K562 (cell line): ENCODE results near the gene VEGFB. TPM values are rescaled to one million over a fixed set of nuclear protein-coding genes. Genes with fewer than 3 reads are reported as not detected.

Experiments used
- ATAC-seq: fragments of 200-7000 bp; cut with Tn5 transposase; 3 replicates; pipeline ENCODE4 v1.9.1; 2020; ENCODE audit warnings: moderate library complexity
- BruUV-seq: library from RNA; stranded (reverse); fragments of 400-500 nt; replicated peaks from 2 replicates; lab custom pipeline; 2021; lab: Mats Ljungman, UMichigan
- CTCF ChIA-PET: fragments of 300-600 bp; formaldehyde crosslinking; extraction: SDS; loops from one replicate; lab custom pipeline; 2021; ENCODE audit warnings: low intra/inter-chr PET ratio; lab: Yijun Ruan, JAX
- POLR2A ChIA-PET: fragments of 300-600, 350-650 bp; sonication (Branson Sonifier 250); formaldehyde crosslinking; extraction: SDS; loops from one replicate; lab custom pipeline; 2021; ENCODE audit warnings: antibody characterized with exemption, inconsistent platforms; lab: Yijun Ruan, JAX
- DNase-seq, 4 experiments: peaks; one replicate each; pipeline versions ENCODE4 v3.0.0 to v3.0.0-alpha.2; 2011 to 2018; ENCODE audit warnings: low spot score in 3 of 4, mixed read lengths in 3 of 4; ENCODE audit errors: extremely low read depth in 1 of 4
- FAIRE-seq: peaks from 2 replicates; lab custom pipeline; 2011; peaks lifted over from hg19 to GRCh38; lab: Jason Lieb, UNC
- H2AFZ ChIP-seq: 2 replicates; pipeline ENCODE4 v1.6.0; 2011; ENCODE audit warnings: low read depth, low read length, control low read depth, inconsistent platforms
- H3K27ac ChIP-seq: fragments of 200-600 bp; 3 replicates; pipeline ENCODE4 v1.8.0; 2011; ENCODE audit warnings: low read depth, mild to moderate bottlenecking, control low read depth, inconsistent platforms, low read length, moderate library complexity, mixed read lengths; ENCODE audit errors: extremely low read depth
- H3K27me3 ChIP-seq, 2 experiments: fragments of 300-600 bp in 1 of 2; 2 replicates in 1 of 2; 3 replicates in 1 of 2; pipeline versions ENCODE4 v1.6.0 to v1.8.0; 2011; ENCODE audit warnings: inconsistent platforms in 2 of 2, low read length in 2 of 2, mild to moderate bottlenecking in 1 of 2, mixed read lengths in 1 of 2, moderate library complexity in 1 of 2; ENCODE audit not compliant: control insufficient read depth in 2 of 2, insufficient read depth in 2 of 2
- H3K36me3 ChIP-seq: fragments of 300-600 bp; 3 replicates; pipeline ENCODE4 v1.8.0; 2011; ENCODE audit warnings: mild to moderate bottlenecking, low read length, inconsistent platforms; ENCODE audit not compliant: control insufficient read depth, insufficient read depth
- H3K4me1 ChIP-seq, 2 experiments: fragments of 200-600 bp in 1 of 2; replicated peaks in 1 of 2; 2 replicates in 1 of 2; 3 replicates in 1 of 2; pipeline versions ENCODE4 v1.5.1 to v1.8.0; 2011; ENCODE audit warnings: inconsistent platforms in 2 of 2, low read length in 2 of 2, mild to moderate bottlenecking in 1 of 2, mixed read lengths in 1 of 2, moderate library complexity in 1 of 2; ENCODE audit not compliant: control insufficient read depth in 2 of 2, insufficient read depth in 2 of 2
- H3K4me2 ChIP-seq: 2 replicates; pipeline ENCODE4 v1.6.1; 2011; ENCODE audit warnings: low read length, control low read depth, inconsistent platforms, mixed read lengths; ENCODE audit not compliant: insufficient read depth
- H3K4me3 ChIP-seq: fragments of 200-600 bp; sonication (generic), shearing (Covaris generic); 2 replicates; pipeline ENCODE4 v1.5.1; 2016; ENCODE audit warnings: control low read depth, inconsistent platforms
- H3K79me2 ChIP-seq: fragments of 200-600 bp; 3 replicates; pipeline ENCODE4 v1.8.0; 2011; ENCODE audit warnings: low read length, inconsistent platforms; ENCODE audit not compliant: control insufficient read depth, insufficient read depth
- H3K9ac ChIP-seq, 2 experiments: 2 replicates each; pipeline versions ENCODE4 v1.6.0 to v1.6.1; 2011; ENCODE audit warnings: low read depth in 2 of 2, low read length in 2 of 2, control low read depth in 1 of 2, inconsistent platforms in 1 of 2, mild to moderate bottlenecking in 1 of 2, mixed read lengths in 1 of 2; ENCODE audit not compliant: insufficient read depth in 1 of 2
- H3K9me1 ChIP-seq: one replicate; pipeline ENCODE4 v1.6.0; 2011; ENCODE audit warnings: inconsistent platforms, mild to moderate bottlenecking, low read length, moderate library complexity; ENCODE audit not compliant: control insufficient read depth, insufficient read depth
- H3K9me3 ChIP-seq: replicated peaks from 2 replicates; pipeline ENCODE4 v1.5.1; 2011; ENCODE audit warnings: low read depth, low read length, inconsistent platforms; ENCODE audit not compliant: control insufficient read depth, insufficient read depth
- H4K20me1 ChIP-seq: replicated peaks from 2 replicates; pipeline ENCODE4 v1.6.1; 2011; ENCODE audit warnings: low read length, inconsistent platforms, mixed read lengths; ENCODE audit not compliant: control insufficient read depth, insufficient read depth
- ARHGAP35 ChIP-seq: fragments of 450-650 bp; IDR thresholded peaks from 2 replicates; pipeline ENCODE4 v1.6.1; 2018; ENCODE audit not compliant: partially characterized antibody
- ARID4B ChIP-seq: sonication (generic); formaldehyde crosslinking; IDR thresholded peaks from 2 replicates; pipeline ENCODE4 v1.8.0; 2022; ENCODE audit warnings: mild to moderate bottlenecking, missing genetic modification reagents
- BRCA1 ChIP-seq, 2 experiments: fragments of 450-650 bp in 1 of 2; sonication (generic) in 1 of 2; formaldehyde crosslinking in 1 of 2; IDR thresholded peaks; 2 replicates each; pipeline versions ENCODE4 v1.5.0 to v1.6.1; 2017 to 2020; ENCODE audit warnings: mild to moderate bottlenecking in 1 of 2, missing genetic modification reagents in 1 of 2
- CXXC5 ChIP-seq: fragments of 250-450 bp; sonication (Bioruptor Pico); IDR thresholded peaks from 2 replicates; pipeline ENCODE4 v1.8.0; 2022; ENCODE audit warnings: inconsistent platforms, mild to moderate bottlenecking, moderate library complexity
- DNMT1 ChIP-seq: fragments of 450-650 bp; IDR thresholded peaks from 2 replicates; pipeline ENCODE4 v1.6.1; 2016; ENCODE audit warnings: antibody characterized with exemption, mild to moderate bottlenecking
- POLR2G ChIP-seq: fragments of 200-400 bp; formaldehyde crosslinking; IDR thresholded peaks from 2 replicates; pipeline ENCODE4 v1.6.1; 2017; ENCODE audit warnings: low read depth, mild to moderate bottlenecking, antibody characterized with exemption, low read length, moderate library complexity
- TCF7 ChIP-seq: sonication (generic); IDR thresholded peaks from 2 replicates; pipeline ENCODE4 v1.6.1; 2016; ENCODE audit warnings: antibody characterized with exemption, borderline replicate concordance
- WGBS: fragments of 100-300 bp; shearing (Covaris generic); methylation state at CpG from one replicate; pipeline ENCODE4 v1.1.6; 2016; ENCODE audit warnings: low coverage, mixed read lengths; ENCODE audit not compliant: insufficient coverage; ENCODE audit errors: missing lambda C conversion rate; 5-methylcytosine and 5-hydroxymethylcytosine counted together
- in situ Hi-C: fragments of 300-500 bp; cut with MboI; formaldehyde crosslinking; loops from 4 replicates; pipeline ENCODE4 v1.15.0; 2018; ENCODE audit warnings: inconsistent platforms, mixed read lengths
- intact Hi-C: fragments of 100-400 bp; cut with micrococcal nuclease; formaldehyde crosslinking; loops from 2 replicates; pipeline ENCODE4 v1.14.2; 2022
- polyA plus RNA-seq, 8 experiments: library from polyadenylated mRNA; depleted of rRNA in 4 of 8; stranded (reverse) in 5 of 8; unstranded in 3 of 8; fragments of >200 nt; fragmentation: Nextera tagmentation in 2 of 8; fragmentation: Illumina TruSeq in 1 of 8; extraction: Ambion mirVana in 2 of 8; extraction: Trizol in 1 of 8; gene quantifications; 2 replicates each; pipeline versions ENCODE4 v1.2.1 to v1.2.3, GENCODE V29; 2011 to 2014; ENCODE audit warnings: inconsistent platforms in 1 of 8, missing spikeins in 1 of 8
- total RNA-seq, 7 experiments: library from RNA; depleted of rRNA in 6 of 7; stranded (reverse); fragments of >200 nt in 6 of 7; fragmentation: Illumina TruSeq in 2 of 7; extraction: Trizol in 2 of 7; gene quantifications; 2 replicates each; pipeline versions ENCODE4 v1.2.1 to v1.2.3, GENCODE V29; 2011 to 2021; ENCODE audit warnings: low replicate concordance in 1 of 7

VEGFB gene
- total and polyA plus RNA-seq, 9 of the 15 experiments (the other 6 are each of a cell fraction or from before 2014, with no cell fraction given) = 11.0 to 83.4 (median 25.7) TPM

GRCh38 chr11:64227405-64227956 is 6.9 kb upstream of the VEGFB start:
- BruUV-seq = no TSS peak
- ATAC-seq (no peak), DNase-seq (peak in 1 of 4 experiments; percentile 11), FAIRE-seq (no peak)
- no peaks in the 10 kb centered on the region for H3K9me3 ChIP-seq
- intact Hi-C loops = no loop called here
- H3K79me2 ChIP-seq = peaks cover 48% of the 10 kb centered on the region
- no peak overlapping the region for H2AFZ ChIP-seq
- H4K20me1 ChIP-seq = no peaks in the 10 kb centered on the region
- peak overlapping the region; percentile 79 to 99 for H3K9ac ChIP-seq
- peaks cover 34% of the 10 kb centered on the region; the same call in 2 of the 3 replicates for H3K36me3 ChIP-seq
- no peaks in the 10 kb centered on the region for H3K27me3 ChIP-seq
- H3K27ac ChIP-seq = peak overlapping the region; percentile 93
- ChIA-PET CTCF (no interaction called here), POLR2A (interaction anchor here (0.8 to 6.3 kb wide), 4 partner anchors 10 to 21 kb away, joined by 3 to 77 read pairs (median 15); partner anchors contain the start of gene FERMT3)
- peak overlapping the region; percentile 83 for H3K4me2 ChIP-seq
- in situ Hi-C loops = no loop called here
- peak overlapping the region; percentile 64 for H3K4me3 ChIP-seq
- peaks cover 5% of the 10 kb centered on the region for H3K9me1 ChIP-seq
- no peak for TF ChIP-seq ARHGAP35
- no peak for TF ChIP-seq BRCA1 (IDR thresholded peaks at IDR 0.05)
- 0 out of 2 replicates have a peak, but pooled peaks have one; percentile 45 for TF ChIP-seq BRCA1 (CRISPR knock-in tag; IDR thresholded peaks at IDR 0.05)
- peaks cover 23 to 86% of the 10 kb centered on the region in 2 experiments for H3K4me1 ChIP-seq
- WGBS = 43% methylated on average over 1 of the region's 3 CpGs

- H3K9me3 ChIP-seq = no peaks in the 10 kb centered on the region
- in situ Hi-C loops = no loop called here
Measured at GRCh38 chr11:64229090-64229743, 5.2 kb upstream of the VEGFB start.

More at GRCh38 chr11:64229090-64229743, 5.2 kb upstream of the VEGFB start:
- Histone ChIP-seq H3K9ac (peak overlapping the region; percentile 91 to 96), H3K79me2 (peaks cover 55% of the 10 kb centered on the region), H3K36me3 (peaks cover 18% of the 10 kb centered on the region; the same call in 2 of the 3 replicates), H2AFZ (no peak overlapping the region), H3K4me2 (peak overlapping the region; percentile 95), H3K9me1 (peaks cover 5% of the 10 kb centered on the region), H3K27ac (peak overlapping the region; percentile 92), H3K27me3 (no peaks in the 10 kb centered on the region), H3K4me3 (peak overlapping the region; percentile 76; the same call in 1 of the 2 replicates), H3K4me1 (peaks cover 29 to 86% of the 10 kb centered on the region in 2 experiments), H4K20me1 (no peaks in the 10 kb centered on the region)
- WGBS = 77% methylated on average over 12 of the region's 12 CpGs
- DNase-seq (no peak), FAIRE-seq (no peak), ATAC-seq (no peak)
- intact Hi-C loops = no loop called here
- no TSS peak for BruUV-seq
- CTCF ChIA-PET = no interaction called here
- POLR2A ChIA-PET = interaction anchor here (0.9 to 1.0 kb wide), 3 partner anchors 10 to 255 kb away, joined by 3 read pairs; partner anchors contain the start of genes COX8A and FERMT3
- TF ChIP-seq CXXC5 = no peak
- no peak for TF ChIP-seq TCF7
- TF ChIP-seq POLR2G = peak; percentile 41
- TF ChIP-seq ARID4B = 0 out of 2 replicates have a peak, but pooled peaks have one; percentile 5
- TF ChIP-seq DNMT1 = no peak
